ENCODE measurements around the gene TPP1.

DNA sequence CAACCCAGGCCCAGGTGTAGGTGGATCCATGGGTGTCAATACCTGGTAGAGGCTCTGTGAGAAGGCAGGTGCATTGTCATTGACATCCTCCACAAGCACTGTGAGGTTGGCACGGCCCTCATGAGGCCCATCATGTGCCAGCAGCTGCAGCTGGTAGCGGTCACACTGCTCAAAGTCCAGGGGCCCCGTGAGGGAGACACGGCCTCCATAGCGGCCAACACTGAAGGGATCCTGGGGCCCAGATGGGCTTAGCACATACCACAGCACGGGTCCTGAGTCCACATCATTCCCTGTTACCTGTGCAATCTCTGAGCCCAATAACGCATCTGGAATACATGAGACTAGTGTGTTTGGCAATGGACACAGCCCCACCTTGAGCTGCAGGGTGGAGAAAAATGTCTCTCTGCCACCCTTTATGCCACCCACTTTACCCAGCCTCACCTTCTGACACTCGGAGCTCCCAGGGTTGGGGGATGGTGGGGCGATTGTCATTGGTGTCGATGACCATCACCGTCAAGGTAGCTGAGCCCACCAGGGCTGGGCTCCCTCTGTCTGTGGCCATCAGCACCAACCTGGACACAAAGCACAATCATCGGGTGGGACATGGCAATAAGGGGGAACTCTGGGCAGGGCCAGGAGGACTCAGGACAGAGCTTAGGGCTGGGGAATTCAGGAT is 6.1 kb upstream of the TPP1 start:
- TF ChIP-seq CTCF (IDR thresholded peaks at IDR 0.05) (no peak), ZFX (IDR thresholded peaks at IDR 0.05; ENCODE audit: borderline replicate concordance) (no peak)

Measured in 22Rv1 (cell line).